ENCODE results near the gene MACROD1. TPM values are rescaled to one million over a fixed set of nuclear protein-coding genes. Genes with fewer than 3 reads are reported as not detected.
A peak's percentile ranks its signal among the peaks of the same experiment; 100 is the strongest.

The MACROD1 gene
- total and polyA plus RNA-seq, 2 experiments from 2014 or later, result 21.2 to 403 TPM

GRCh38 chr11:64208796-64209562 is 43.1 kb upstream of the MACROD1 start:
- H3K9ac ChIP-seq, result no peak overlapping the region
- peaks cover 13% of the 10 kb centered on the region for H3K4me1 ChIP-seq (ENCODE audit: insufficient read depth)
- H3K27ac ChIP-seq, result no peak overlapping the region
- no peaks in the 10 kb centered on the region for H3K9me3 ChIP-seq (ENCODE audit: low read depth)
- H3K4me2 ChIP-seq (ENCODE audit: unreplicated experiment), result no peak overlapping the region
- H2AFZ ChIP-seq, result no peak overlapping the region
- no peak for DNase-seq
- in situ Hi-C loops (cut with MboI), result no loop called here
- peaks cover 8% of the 10 kb centered on the region for H3F3A ChIP-seq (ENCODE audit: insufficient read depth)
- no peaks in the 10 kb centered on the region for H3K9me2 ChIP-seq (ENCODE audit: insufficient read depth)
- H3K36me3 ChIP-seq (ENCODE audit: low read depth), result no peaks in the 10 kb centered on the region
- no peak overlapping the region for H3K4me3 ChIP-seq
- H4K20me1 ChIP-seq (ENCODE audit: insufficient read depth), result no peaks in the 10 kb centered on the region
- H3K27me3 ChIP-seq (replicated peaks; ENCODE audit: insufficient read depth), result no peaks in the 10 kb centered on the region
- 86 to 87% methylated on average over 18 of the region's 18 CpGs for whole genome bisulfite sequencing, 2 experiments (ENCODE audit: low coverage in 1 of 2, low lambda C conversion rate in 2 of 2, missing lambda C conversion rate in 2 of 2)
- no peak for TF ChIP-seq EZH2phosphoT487 (IDR thresholded peaks at IDR 0.05; ENCODE audit: insufficient read depth, low read depth)
- no peak for TF ChIP-seq EZH2 (IDR thresholded peaks at IDR 0.05; ENCODE audit: insufficient read depth, poor library complexity, severe bottlenecking)
- no peaks in the 10 kb centered on the region for H3K79me2 ChIP-seq (ENCODE audit: insufficient read depth)

GRCh38 chr11:64208086-64208795 is 42.3 kb upstream of the MACROD1 start:
- WGBS, 2 experiments (ENCODE audit: low coverage in 1 of 2, low lambda C conversion rate in 2 of 2, missing lambda C conversion rate in 2 of 2), result 71 to 84% methylated on average over 18 to 23 of the region's 23 CpGs
- peak overlapping the region; percentile 70 for H3K9ac ChIP-seq
- no peaks in the 10 kb centered on the region for H3K27me3 ChIP-seq (replicated peaks; ENCODE audit: insufficient read depth)
- no peaks in the 10 kb centered on the region for H3K79me2 ChIP-seq (ENCODE audit: insufficient read depth)
- peak overlapping the region; percentile 45 for H3K4me2 ChIP-seq (ENCODE audit: unreplicated experiment)
- no peaks in the 10 kb centered on the region for H4K20me1 ChIP-seq (ENCODE audit: insufficient read depth)
- H3K4me3 ChIP-seq, result no peak overlapping the region
- peak overlapping the region; percentile 49 for H2AFZ ChIP-seq
- DNase-seq, result no peak
- H3K36me3 ChIP-seq (ENCODE audit: low read depth), result no peaks in the 10 kb centered on the region
- peak overlapping the region; percentile 59 for H3K27ac ChIP-seq
- H3K4me1 ChIP-seq (ENCODE audit: insufficient read depth), result peaks cover 13% of the 10 kb centered on the region
- H3K9me3 ChIP-seq (ENCODE audit: low read depth), result no peaks in the 10 kb centered on the region
- in situ Hi-C loops (cut with MboI), result no loop called here
- peaks cover 3% of the 10 kb centered on the region; the same call in 1 of the 2 replicates for H3F3A ChIP-seq (ENCODE audit: insufficient read depth)
- no peaks in the 10 kb centered on the region for H3K9me2 ChIP-seq (ENCODE audit: insufficient read depth)
- TF ChIP-seq EZH2phosphoT487 (IDR thresholded peaks at IDR 0.05; ENCODE audit: insufficient read depth, low read depth) (no peak), EZH2 (IDR thresholded peaks at IDR 0.05; ENCODE audit: insufficient read depth, poor library complexity, severe bottlenecking) (no peak)

- Histone ChIP-seq H3K79me2 (ENCODE audit: insufficient read depth) (no peaks in the 10 kb centered on the region), H3K9me3 (ENCODE audit: low read depth) (no peaks in the 10 kb centered on the region), H3K9ac (peak overlapping the region; percentile 70), H3K9me2 (ENCODE audit: insufficient read depth) (no peaks in the 10 kb centered on the region), H3K27me3 (replicated peaks; ENCODE audit: insufficient read depth) (no peaks in the 10 kb centered on the region), H3K36me3 (ENCODE audit: low read depth) (no peaks in the 10 kb centered on the region), H3F3A (ENCODE audit: insufficient read depth) (peaks cover 6% of the 10 kb centered on the region), H3K4me2 (ENCODE audit: unreplicated experiment) (peak overlapping the region; percentile 45), H4K20me1 (ENCODE audit: insufficient read depth) (no peaks in the 10 kb centered on the region), H3K4me1 (ENCODE audit: insufficient read depth) (peaks cover 13% of the 10 kb centered on the region), H2AFZ (peak overlapping the region; percentile 49), H3K27ac (peak overlapping the region; percentile 59), H3K4me3 (peak overlapping the region; percentile 36; the same call in 1 of the 2 replicates)
- WGBS, 2 experiments (ENCODE audit: low coverage in 1 of 2, low lambda C conversion rate in 2 of 2, missing lambda C conversion rate in 2 of 2), result 41 to 43% methylated on average over 25 to 30 of the region's 30 CpGs
- peak; percentile 90 for DNase-seq
- in situ Hi-C loops (cut with MboI), result no loop called here
- TF ChIP-seq EZH2 (IDR thresholded peaks at IDR 0.05; ENCODE audit: insufficient read depth, poor library complexity, severe bottlenecking), result no peak
- TF ChIP-seq EZH2phosphoT487 (IDR thresholded peaks at IDR 0.05; ENCODE audit: insufficient read depth, low read depth), result no peak
Measured at GRCh38 chr11:64207256-64208085, 41.6 kb upstream of the MACROD1 start.

All from GM23248 (cell line).